ENCODE measurements around the gene APOC1.
A peak's percentile ranks its signal among the peaks of the same experiment; 100 is the strongest.

APOC1 gene

DNA sequence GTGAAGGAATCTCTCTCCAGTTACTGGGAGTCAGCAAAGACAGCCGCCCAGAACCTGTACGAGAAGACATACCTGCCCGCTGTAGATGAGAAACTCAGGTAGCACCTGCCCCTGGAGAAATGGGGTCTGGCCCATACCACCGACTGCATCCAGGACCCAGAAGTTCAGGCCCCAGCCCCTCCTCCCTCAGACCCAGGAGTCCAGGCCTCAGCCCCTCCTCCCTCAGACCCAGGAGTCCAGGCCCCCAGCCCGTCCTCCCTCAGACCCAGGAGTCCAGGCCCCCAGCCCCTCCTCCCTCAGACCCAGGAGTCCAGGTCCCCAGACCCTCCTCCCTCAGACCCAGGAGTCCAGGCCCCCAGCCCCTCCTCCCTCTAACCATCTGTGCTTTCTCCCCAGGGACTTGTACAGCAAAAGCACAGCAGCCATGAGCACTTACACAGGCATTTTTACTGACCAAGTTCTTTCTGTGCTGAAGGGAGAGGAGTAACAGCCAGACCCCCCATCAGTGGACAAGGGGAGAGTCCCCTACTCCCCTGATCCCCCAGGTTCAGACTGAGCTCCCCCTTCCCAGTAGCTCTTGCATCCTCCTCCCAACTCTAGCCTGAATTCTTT lies 34.5 kb downstream of the APOC1 start:
- H3K27me3 ChIP-seq (replicated peaks in 2 of 5; ENCODE audit: control insufficient read depth in 4 of 5, insufficient read depth in 5 of 5, low read length in 4 of 5) = no peaks in the 10 kb centered on the region
- peaks cover 0 to 12% (median 4%) of the 10 kb centered on the region in 4 experiments for H3K4me1 ChIP-seq (ENCODE audit: control extremely low read depth in 1 of 4, control insufficient read depth in 4 of 4, insufficient read depth in 4 of 4, low read length in 3 of 4)
- 97% methylated on average over 5 of the region's 5 CpGs for WGBS (ENCODE audit: insufficient coverage)
- no peak overlapping the region for H3K4me3 ChIP-seq (ENCODE audit: control insufficient read depth in 1 of 7, extremely low read depth in 1 of 7, insufficient read depth in 4 of 7, low read depth in 2 of 7, low read length in 6 of 7)
- CTCF ChIA-PET = interaction anchor here (2.2 to 10.4 kb wide), 3 partner anchors 37 to 54 kb away, joined by 7 to 102 read pairs (median 72); partner anchors contain the start of genes APOC1 and APOE
- no peaks in the 10 kb centered on the region for H3K9me3 ChIP-seq (ENCODE audit: control extremely low read depth in 1 of 5, control insufficient read depth in 4 of 5, insufficient read depth in 2 of 5, low read depth in 1 of 5, low read length in 4 of 5)
- H3K27ac ChIP-seq (ENCODE audit: insufficient read depth in 1 of 2, low read depth in 1 of 2, low read length in 2 of 2, poor library complexity in 1 of 2, severe bottlenecking in 2 of 2) = no peak overlapping the region
- POLR2A ChIA-PET = no interaction called here
- no peak for DNase-seq
- peaks cover 0 to 12% (median 0%) of the 10 kb centered on the region in 4 experiments for H3K36me3 ChIP-seq (ENCODE audit: control insufficient read depth in 4 of 4, insufficient read depth in 4 of 4, low read length in 3 of 4)

DNA sequence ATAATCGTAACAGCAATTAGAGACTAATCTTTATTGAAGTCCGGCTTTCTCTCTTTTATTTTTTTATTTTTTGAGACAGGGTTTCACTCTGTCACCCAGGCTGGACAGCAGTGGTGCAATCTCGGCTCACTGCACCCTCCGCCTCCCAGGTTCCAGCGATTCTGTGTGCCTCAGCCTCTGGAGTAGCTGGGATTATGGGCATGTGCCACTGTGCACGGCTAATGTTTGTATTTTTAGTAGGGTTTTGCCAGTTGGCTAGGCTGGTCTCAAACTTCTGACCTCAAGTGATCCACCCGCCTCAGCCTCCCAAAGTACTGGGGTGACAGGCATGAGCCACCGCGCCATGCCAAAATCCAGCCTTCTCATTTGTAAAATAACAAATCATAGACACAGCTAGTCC lies 35.1 kb downstream of the APOC1 start:
- ChIA-PET CTCF (interaction anchor here (2.2 to 10.4 kb wide), 3 partner anchors 37 to 55 kb away, joined by 7 to 102 read pairs (median 72); partner anchors contain the start of genes APOC1 and APOE), POLR2A (no interaction called here)
- H3K27ac ChIP-seq (ENCODE audit: insufficient read depth in 1 of 2, low read depth in 1 of 2, low read length in 2 of 2, poor library complexity in 1 of 2, severe bottlenecking in 2 of 2) = no peak overlapping the region
- no peaks in the 10 kb centered on the region for H3K9me3 ChIP-seq (ENCODE audit: control extremely low read depth in 1 of 5, control insufficient read depth in 4 of 5, insufficient read depth in 2 of 5, low read depth in 1 of 5, low read length in 4 of 5)
- 87% methylated on average over 3 of the region's 9 CpGs for WGBS (ENCODE audit: insufficient coverage)
- peaks cover 0 to 12% (median 0%) of the 10 kb centered on the region in 4 experiments for H3K36me3 ChIP-seq (ENCODE audit: control insufficient read depth in 4 of 4, insufficient read depth in 4 of 4, low read length in 3 of 4)
- no peak for DNase-seq
- no peak overlapping the region for H3K4me3 ChIP-seq (ENCODE audit: control insufficient read depth in 1 of 7, extremely low read depth in 1 of 7, insufficient read depth in 4 of 7, low read depth in 2 of 7, low read length in 6 of 7)
- H3K4me1 ChIP-seq (ENCODE audit: control extremely low read depth in 1 of 4, control insufficient read depth in 4 of 4, insufficient read depth in 4 of 4, low read length in 3 of 4) = peaks cover 5 to 11% (median 8%) of the 10 kb centered on the region in 4 experiments
- no peaks in the 10 kb centered on the region for H3K27me3 ChIP-seq (replicated peaks in 2 of 5; ENCODE audit: control insufficient read depth in 4 of 5, insufficient read depth in 5 of 5, low read length in 4 of 5)

DNA sequence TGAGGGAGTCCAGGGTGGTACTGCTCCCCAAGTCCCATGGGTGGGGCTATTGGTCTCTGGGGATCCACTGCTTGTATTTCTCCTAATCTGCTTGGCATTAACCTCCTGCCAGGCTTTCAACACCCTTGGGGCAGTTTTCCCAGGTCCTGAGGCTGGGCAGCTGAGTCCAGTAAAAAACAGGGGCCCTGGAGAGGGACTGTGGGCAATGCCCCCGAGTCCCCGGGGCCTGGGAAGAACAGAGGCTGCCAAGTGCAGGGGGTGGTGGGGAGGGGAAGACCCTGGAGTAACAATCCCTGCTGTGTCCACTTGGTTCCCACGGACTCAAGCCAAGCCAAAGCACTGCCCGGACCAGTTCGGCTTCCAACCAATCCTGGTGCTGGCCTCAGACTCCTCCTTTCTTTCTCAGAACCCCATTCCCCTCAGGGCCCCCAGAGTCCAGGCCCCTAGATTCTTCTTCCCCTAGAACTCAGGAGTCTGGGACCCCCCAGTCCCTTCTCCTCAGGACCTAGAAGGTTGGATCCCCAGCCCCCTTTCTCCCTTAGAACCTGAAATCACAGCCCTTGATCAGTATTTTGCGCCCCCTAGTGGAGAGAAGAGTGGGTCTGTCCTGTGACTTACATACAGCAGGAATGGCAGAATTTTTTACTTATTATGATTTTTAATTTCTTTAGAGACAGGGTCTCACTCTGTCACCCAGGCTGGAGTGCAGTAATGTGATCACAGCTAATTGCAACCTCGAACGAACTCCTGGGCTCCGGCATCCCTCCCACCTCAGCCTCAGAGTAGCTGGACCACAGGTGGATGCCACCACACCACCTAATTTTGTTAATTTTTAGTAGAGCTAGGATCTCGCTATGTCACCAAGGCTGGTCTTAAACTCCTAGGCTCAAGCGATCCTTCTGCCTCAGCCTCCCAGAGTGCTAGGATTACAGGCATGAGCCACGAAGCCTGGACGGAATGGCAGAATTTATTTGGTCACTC lies 37.1 kb downstream of the APOC1 start:
- Histone ChIP-seq H3K27me3 (replicated peaks in 2 of 5; ENCODE audit: control insufficient read depth in 4 of 5, insufficient read depth in 5 of 5, low read length in 4 of 5) (no peaks in the 10 kb centered on the region), H3K4me3 (ENCODE audit: control insufficient read depth in 1 of 7, extremely low read depth in 1 of 7, insufficient read depth in 4 of 7, low read depth in 2 of 7, low read length in 6 of 7) (no peak overlapping the region), H3K36me3 (ENCODE audit: control insufficient read depth in 4 of 4, insufficient read depth in 4 of 4, low read length in 3 of 4) (peaks cover 0 to 12% (median 0%) of the 10 kb centered on the region in 4 experiments), H3K27ac (ENCODE audit: insufficient read depth in 1 of 2, low read depth in 1 of 2, low read length in 2 of 2, poor library complexity in 1 of 2, severe bottlenecking in 2 of 2) (no peak overlapping the region), H3K4me1 (ENCODE audit: control extremely low read depth in 1 of 4, control insufficient read depth in 4 of 4, insufficient read depth in 4 of 4, low read length in 3 of 4) (peaks cover 12 to 21% (median 18%) of the 10 kb centered on the region in 4 experiments), H3K9me3 (ENCODE audit: control extremely low read depth in 1 of 5, control insufficient read depth in 4 of 5, insufficient read depth in 2 of 5, low read depth in 1 of 5, low read length in 4 of 5) (no peaks in the 10 kb centered on the region)
- DNase-seq = peak; percentile 81 to 90 (median 85)
- CTCF ChIA-PET = interaction anchor here (0.8 to 10.4 kb wide), 14 partner anchors 9 to 262 kb away, joined by 3 to 102 read pairs (median 5); partner anchors contain the start of genes APOC1 and APOE
- POLR2A ChIA-PET = no interaction called here
- 85% methylated on average over 9 of the region's 13 CpGs for WGBS (ENCODE audit: insufficient coverage)

DNA sequence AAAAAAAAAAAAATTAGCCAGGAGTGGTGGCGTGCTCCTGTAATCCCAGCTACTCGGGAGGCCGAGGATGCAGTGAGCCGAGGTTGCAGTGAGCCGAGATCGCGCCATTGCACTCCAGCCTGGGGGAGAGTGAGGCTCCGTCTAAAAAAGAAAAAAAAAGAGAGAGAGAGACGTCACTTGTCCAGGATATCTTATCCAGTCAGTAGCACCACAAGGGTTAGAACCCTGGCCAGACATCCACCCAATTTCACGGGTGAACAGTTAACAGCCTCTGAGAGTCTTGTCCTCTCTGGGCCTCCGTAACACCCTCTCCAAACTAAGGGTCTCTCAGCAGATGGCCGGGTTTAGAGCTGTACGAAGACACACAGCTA lies 39.9 kb downstream of the APOC1 start:
- peak overlapping the region; percentile 91 to 95 for H3K27ac ChIP-seq (ENCODE audit: insufficient read depth in 1 of 2, low read depth in 1 of 2, low read length in 2 of 2, poor library complexity in 1 of 2, severe bottlenecking in 2 of 2)
- ChIA-PET CTCF (interaction anchor here (1.0 to 10.4 kb wide), 6 partner anchors 8 to 231 kb away, joined by 3 to 102 read pairs (median 4); partner anchors contain the start of genes APOC1, APOC2 and APOE), POLR2A (interaction anchor here (0.6 kb wide), 1 partner anchor 138 kb away, joined by 5 read pairs; no protein-coding TSS in a partner anchor)
- H3K36me3 ChIP-seq (ENCODE audit: control insufficient read depth in 4 of 4, insufficient read depth in 4 of 4, low read length in 3 of 4) = peaks cover 0 to 12% (median 3%) of the 10 kb centered on the region in 4 experiments
- 23% methylated on average over 6 of the region's 13 CpGs for WGBS (ENCODE audit: insufficient coverage)
- DNase-seq = no peak
- no peaks in the 10 kb centered on the region for H3K27me3 ChIP-seq (replicated peaks in 2 of 5; ENCODE audit: control insufficient read depth in 4 of 5, insufficient read depth in 5 of 5, low read length in 4 of 5)
- no peaks in the 10 kb centered on the region for H3K9me3 ChIP-seq (ENCODE audit: control extremely low read depth in 1 of 5, control insufficient read depth in 4 of 5, insufficient read depth in 2 of 5, low read depth in 1 of 5, low read length in 4 of 5)
- peak overlapping the region; percentile 72 to 100 (median 97) for H3K4me3 ChIP-seq (ENCODE audit: control insufficient read depth in 1 of 7, extremely low read depth in 1 of 7, insufficient read depth in 4 of 7, low read depth in 2 of 7, low read length in 6 of 7)
- peaks cover 14 to 36% (median 30%) of the 10 kb centered on the region in 4 experiments for H3K4me1 ChIP-seq (ENCODE audit: control extremely low read depth in 1 of 4, control insufficient read depth in 4 of 4, insufficient read depth in 4 of 4, low read length in 3 of 4)

- Histone ChIP-seq H3K27me3 (replicated peaks in 2 of 5; ENCODE audit: control insufficient read depth in 4 of 5, insufficient read depth in 5 of 5, low read length in 4 of 5) (no peaks in the 10 kb centered on the region), H3K9me3 (ENCODE audit: control extremely low read depth in 1 of 5, control insufficient read depth in 4 of 5, insufficient read depth in 2 of 5, low read depth in 1 of 5, low read length in 4 of 5) (no peaks in the 10 kb centered on the region), H3K4me3 (ENCODE audit: control insufficient read depth in 1 of 7, extremely low read depth in 1 of 7, insufficient read depth in 4 of 7, low read depth in 2 of 7, low read length in 6 of 7) (peak within 1 kb of the TSS; percentile 72 to 100 (median 97)), H3K36me3 (ENCODE audit: control insufficient read depth in 4 of 4, insufficient read depth in 4 of 4, low read length in 3 of 4) (peaks cover 0 to 11% (median 4%) of the 10 kb centered on the region in 4 experiments), H3K4me1 (ENCODE audit: control extremely low read depth in 1 of 4, control insufficient read depth in 4 of 4, insufficient read depth in 4 of 4, low read length in 3 of 4) (peaks cover 14 to 36% (median 30%) of the 10 kb centered on the region in 4 experiments), H3K27ac (ENCODE audit: insufficient read depth in 1 of 2, low read depth in 1 of 2, low read length in 2 of 2, poor library complexity in 1 of 2, severe bottlenecking in 2 of 2) (peak within 1 kb of the TSS; percentile 91 to 95)
- WGBS (ENCODE audit: insufficient coverage) = 0% methylated on average over 53 of the region's 65 CpGs
- POLR2A ChIA-PET = interaction anchor here (0.6 to 1.3 kb wide), 2 partner anchors 47 to 137 kb away, joined by 3 to 5 read pairs; no protein-coding TSS in a partner anchor
- peak; percentile 97 to 99 (median 99) for DNase-seq
- CTCF ChIA-PET = interaction anchor here (1.0 to 10.4 kb wide), 6 partner anchors 9 to 231 kb away, joined by 3 to 102 read pairs (median 4); partner anchors contain the start of genes APOC1, APOC2 and APOE
Observed at GRCh38 chr19:44954649-44955504, 40.5 kb downstream of the APOC1 start, which contains the start of gene CLPTM1. TSS of gene CLPTM1 (plus strand) at chr19:44955380. CDS start at chr19:44955396, 16 bp downstream.

Measured in common myeloid progenitor, CD34-positive (primary cell).